Measurements from ENCODE around the gene SLFN5.

- no peak for TF ChIP-seq PATZ1 (CRISPR knock-in tag; IDR thresholded peaks at IDR 0.05; ENCODE audit: borderline replicate concordance)
- no peak for TF ChIP-seq PPARA (CRISPR knock-in tag; IDR thresholded peaks at IDR 0.05; ENCODE audit: borderline replicate concordance)
- no peak for TF ChIP-seq CSRNP3 (CRISPR knock-in tag; IDR thresholded peaks at IDR 0.05)
- TF ChIP-seq OSR1 (CRISPR knock-in tag; IDR thresholded peaks at IDR 0.05), result no peak
- no peak for TF ChIP-seq ZNF70 (CRISPR knock-in tag; IDR thresholded peaks at IDR 0.05)
- no peak for TF ChIP-seq TSHZ2 (CRISPR knock-in tag; IDR thresholded peaks at IDR 0.05)
- no peak for TF ChIP-seq ARNTL (CRISPR knock-in tag; IDR thresholded peaks at IDR 0.05; ENCODE audit: borderline replicate concordance, low read depth)
- TF ChIP-seq RARB (CRISPR knock-in tag; IDR thresholded peaks at IDR 0.05), result no peak
- no peak for TF ChIP-seq GLIS3 (CRISPR knock-in tag; IDR thresholded peaks at IDR 0.05)
Observed at GRCh38 chr17:35244341-35245195, 1.7 kb downstream of the SLFN5 start.

Data from SK-N-SH treated with all-trans-retinoic acid at 6 μM for 48 hours (cell line).